ENCODE data around the gene GPM6B. TPM values are rescaled to one million over a fixed set of nuclear protein-coding genes. Genes with fewer than 3 reads are reported as not detected.

The GPM6B gene
- total and polyA plus RNA-seq, 3 experiments from 2014 or later: 0.30 TPM; not detected in 2

- Mint-ChIP-seq H3K36me3 (no peaks in the 10 kb centered on the region), H3K27me3 (peaks cover 15 to 21% of the 10 kb centered on the region in 2 donors), H3K9me3 (peaks cover 0 to 2% (median 0%) of the 10 kb centered on the region in 5 donors), H3K4me3 (no peak overlapping the region), H3K27ac (no peak overlapping the region), H3K4me1 (no peaks in the 10 kb centered on the region)
- CTCF ChIA-PET: no interaction called here
- Histone ChIP-seq H3K36me3 (ENCODE audit: insufficient read depth, low read length) (no peaks in the 10 kb centered on the region), H3K27me3 (ENCODE audit: insufficient read depth, low read length, poor library complexity, severe bottlenecking) (no peaks in the 10 kb centered on the region), H3K4me3 (ENCODE audit: low read length) (no peak overlapping the region), H3K4me1 (ENCODE audit: insufficient read depth, low read length) (no peaks in the 10 kb centered on the region), H3K9me3 (ENCODE audit: low read length) (no peaks in the 10 kb centered on the region), H3K27ac (ENCODE audit: low read depth, low read length) (no peak overlapping the region)
- no peak for DNase-seq
- POLR2A ChIA-PET: no interaction called here
These were observed 29.0 kb upstream of the GPM6B start for GRCh38 chrX:13845721-13846378.

DNA sequence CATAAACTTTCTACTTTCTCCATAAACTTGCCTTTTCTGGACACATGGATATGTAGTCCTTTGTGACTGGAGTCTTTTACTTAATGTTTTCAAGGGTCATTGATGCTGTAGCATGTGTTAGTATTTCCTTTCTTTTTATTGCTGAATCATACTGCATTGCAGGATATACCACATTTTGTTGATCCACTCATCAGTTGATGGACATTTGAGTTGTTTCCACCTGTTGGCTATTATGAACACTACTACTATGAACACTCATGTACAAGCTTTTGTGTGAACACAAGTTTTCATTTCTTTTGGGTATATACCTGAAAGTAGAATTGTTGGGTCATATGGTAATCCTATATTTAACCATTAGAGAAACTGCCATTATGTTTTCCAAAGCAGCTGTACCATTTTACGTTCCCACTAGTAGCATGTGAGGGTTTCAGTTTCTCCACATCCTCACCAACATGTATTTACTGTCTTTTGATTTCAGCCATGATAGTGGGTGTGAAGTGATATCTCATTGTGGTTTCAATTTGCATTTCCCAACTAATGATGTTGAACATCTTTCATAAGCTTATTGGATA is 26.3 kb upstream of the GPM6B start:
- Mint-ChIP-seq H3K27me3 (peaks cover 6 to 20% of the 10 kb centered on the region in 2 donors), H3K27ac (no peak overlapping the region), H3K4me1 (no peaks in the 10 kb centered on the region), H3K4me3 (no peak overlapping the region), H3K36me3 (peaks cover 0 to 2% (median 0%) of the 10 kb centered on the region in 3 donors), H3K9me3 (peaks cover 0 to 2% (median 0%) of the 10 kb centered on the region in 5 donors)
- DNase-seq: no peak
- ChIA-PET CTCF (no interaction called here), POLR2A (no interaction called here)
- H3K4me1 ChIP-seq (ENCODE audit: insufficient read depth, low read length): no peaks in the 10 kb centered on the region
- H3K27me3 ChIP-seq (ENCODE audit: insufficient read depth, low read length, poor library complexity, severe bottlenecking): no peaks in the 10 kb centered on the region
- no peaks in the 10 kb centered on the region for H3K36me3 ChIP-seq (ENCODE audit: insufficient read depth, low read length)
- no peaks in the 10 kb centered on the region for H3K9me3 ChIP-seq (ENCODE audit: low read length)
- no peak overlapping the region for H3K4me3 ChIP-seq (ENCODE audit: low read length)
- no peak overlapping the region for H3K27ac ChIP-seq (ENCODE audit: low read depth, low read length)

DNA sequence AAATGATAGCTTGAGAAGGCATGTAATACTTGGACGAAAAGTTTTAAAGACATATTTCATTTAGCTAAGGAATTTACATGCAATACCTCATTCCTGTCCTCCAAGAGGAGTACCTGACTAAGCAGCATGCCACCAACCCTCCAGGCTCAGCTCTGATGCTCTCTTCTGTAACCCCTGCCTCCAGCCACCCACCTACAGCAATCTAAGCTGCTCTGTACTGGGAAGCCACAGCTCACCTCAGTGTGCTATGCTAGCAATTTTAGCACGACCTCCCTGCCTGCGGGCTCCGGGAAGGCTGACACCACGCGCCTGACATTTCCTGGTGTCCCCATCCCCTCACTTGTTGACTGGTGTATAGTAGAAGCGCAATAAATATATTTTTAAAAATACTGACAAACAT is 23.2 kb upstream of the GPM6B start:
- Histone ChIP-seq H3K27ac (ENCODE audit: low read depth, low read length) (no peak overlapping the region), H3K4me3 (ENCODE audit: low read length) (no peak overlapping the region), H3K4me1 (ENCODE audit: insufficient read depth, low read length) (no peaks in the 10 kb centered on the region), H3K36me3 (ENCODE audit: insufficient read depth, low read length) (no peaks in the 10 kb centered on the region), H3K9me3 (ENCODE audit: low read length) (no peaks in the 10 kb centered on the region), H3K27me3 (ENCODE audit: insufficient read depth, low read length, poor library complexity, severe bottlenecking) (no peaks in the 10 kb centered on the region)
- ChIA-PET POLR2A (no interaction called here), CTCF (no interaction called here)
- peaks cover 0 to 2% (median 0%) of the 10 kb centered on the region in 5 donors for H3K9me3 Mint-ChIP-seq
- no peak for DNase-seq
- no peak overlapping the region for H3K27ac Mint-ChIP-seq
- H3K4me1 Mint-ChIP-seq: no peaks in the 10 kb centered on the region
- H3K36me3 Mint-ChIP-seq: peaks cover 0 to 2% (median 0%) of the 10 kb centered on the region in 3 donors
- no peak overlapping the region for H3K4me3 Mint-ChIP-seq
- H3K27me3 Mint-ChIP-seq: peaks cover 0 to 19% of the 10 kb centered on the region in 2 donors

DNA sequence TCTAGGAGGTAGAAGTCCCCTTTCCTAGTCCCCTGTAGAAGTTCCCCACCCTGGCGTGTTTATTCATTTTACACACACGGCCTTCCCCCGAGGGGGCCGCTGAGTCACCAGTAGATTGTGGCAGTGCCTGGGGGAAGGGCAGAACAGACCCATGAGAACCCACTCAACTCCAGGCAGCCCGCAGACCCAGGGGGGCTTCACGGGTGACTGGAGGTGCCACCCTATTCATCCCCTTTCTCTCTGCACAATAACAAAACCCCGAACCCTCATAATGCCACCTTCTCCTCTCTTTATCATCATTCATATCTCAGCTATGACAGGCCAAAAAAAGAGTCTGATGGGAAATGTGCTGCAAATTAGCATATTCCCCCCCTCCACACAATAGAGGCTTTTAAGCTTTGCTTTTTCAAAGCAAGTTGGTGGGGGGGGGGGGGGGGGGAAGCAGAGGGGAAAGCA is 20.4 kb upstream of the GPM6B start:
- no peaks in the 10 kb centered on the region for H3K4me1 ChIP-seq (ENCODE audit: insufficient read depth, low read length)
- H3K9me3 ChIP-seq (ENCODE audit: low read length): no peaks in the 10 kb centered on the region
- H3K27ac ChIP-seq (ENCODE audit: low read depth, low read length): no peak overlapping the region
- H3K36me3 Mint-ChIP-seq: peaks cover 0 to 2% (median 0%) of the 10 kb centered on the region in 3 donors
- ChIA-PET POLR2A (no interaction called here), CTCF (no interaction called here)
- H3K27ac Mint-ChIP-seq: no peak overlapping the region
- no peak overlapping the region for H3K4me3 ChIP-seq (ENCODE audit: low read length)
- peaks cover 0 to 19% of the 10 kb centered on the region in 2 donors for H3K27me3 Mint-ChIP-seq
- H3K9me3 Mint-ChIP-seq: peaks cover 0 to 2% (median 0%) of the 10 kb centered on the region in 5 donors
- no peaks in the 10 kb centered on the region for H3K4me1 Mint-ChIP-seq
- no peak for DNase-seq
- no peaks in the 10 kb centered on the region for H3K36me3 ChIP-seq (ENCODE audit: insufficient read depth, low read length)
- H3K4me3 Mint-ChIP-seq: no peak overlapping the region
- H3K27me3 ChIP-seq (ENCODE audit: insufficient read depth, low read length, poor library complexity, severe bottlenecking): no peaks in the 10 kb centered on the region

DNA sequence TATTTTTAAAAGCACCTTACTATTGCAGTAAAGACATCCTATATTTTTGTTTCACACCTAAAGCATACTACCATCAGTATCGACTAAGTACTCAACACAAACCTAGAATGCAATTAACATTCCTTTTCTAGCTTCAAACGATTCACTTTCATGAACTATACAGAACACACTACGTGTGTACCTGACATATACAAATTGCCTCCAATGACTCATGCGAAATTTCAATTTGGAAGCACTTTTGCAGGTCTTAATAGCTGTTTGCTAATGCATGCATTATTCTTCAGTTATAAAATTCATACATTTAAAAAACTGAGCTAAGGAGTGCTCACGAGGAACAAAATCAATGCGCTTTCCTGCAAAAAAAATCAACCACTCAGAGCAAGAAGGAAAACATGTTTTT is 19.7 kb upstream of the GPM6B start:
- ChIA-PET CTCF (no interaction called here), POLR2A (no interaction called here)
- Histone ChIP-seq H3K36me3 (ENCODE audit: insufficient read depth, low read length) (no peaks in the 10 kb centered on the region), H3K27ac (ENCODE audit: low read depth, low read length) (no peak overlapping the region), H3K4me3 (ENCODE audit: low read length) (no peak overlapping the region), H3K4me1 (ENCODE audit: insufficient read depth, low read length) (no peaks in the 10 kb centered on the region), H3K27me3 (ENCODE audit: insufficient read depth, low read length, poor library complexity, severe bottlenecking) (no peaks in the 10 kb centered on the region), H3K9me3 (ENCODE audit: low read length) (no peaks in the 10 kb centered on the region)
- no peak overlapping the region for H3K27ac Mint-ChIP-seq
- H3K4me3 Mint-ChIP-seq: no peak overlapping the region
- H3K27me3 Mint-ChIP-seq: peaks cover 0 to 19% of the 10 kb centered on the region in 2 donors
- no peaks in the 10 kb centered on the region for H3K4me1 Mint-ChIP-seq
- no peak for DNase-seq
- peaks cover 0 to 2% (median 0%) of the 10 kb centered on the region in 5 donors for H3K9me3 Mint-ChIP-seq
- H3K36me3 Mint-ChIP-seq: peaks cover 0 to 2% (median 0%) of the 10 kb centered on the region in 3 donors

GRCh38 chrX:13835825-13836224 is 18.9 kb upstream of the GPM6B start:
- DNase-seq: no peak
- no peak overlapping the region for H3K27ac ChIP-seq (ENCODE audit: low read depth, low read length)
- ChIA-PET CTCF (no interaction called here), POLR2A (no interaction called here)
- Mint-ChIP-seq H3K27me3 (peaks cover 0 to 19% of the 10 kb centered on the region in 2 donors), H3K4me3 (no peak overlapping the region), H3K36me3 (peaks cover 0 to 2% (median 0%) of the 10 kb centered on the region in 3 donors), H3K27ac (no peak overlapping the region), H3K4me1 (no peaks in the 10 kb centered on the region), H3K9me3 (no peaks in the 10 kb centered on the region)
- H3K9me3 ChIP-seq (ENCODE audit: low read length): no peaks in the 10 kb centered on the region
- no peaks in the 10 kb centered on the region for H3K36me3 ChIP-seq (ENCODE audit: insufficient read depth, low read length)
- H3K4me3 ChIP-seq (ENCODE audit: low read length): no peak overlapping the region
- H3K4me1 ChIP-seq (ENCODE audit: insufficient read depth, low read length): no peaks in the 10 kb centered on the region
- H3K27me3 ChIP-seq (ENCODE audit: insufficient read depth, low read length, poor library complexity, severe bottlenecking): no peaks in the 10 kb centered on the region

GRCh38 chrX:13834355-13834754 is 17.5 kb upstream of the GPM6B start:
- no peak overlapping the region for H3K4me3 Mint-ChIP-seq
- H3K36me3 Mint-ChIP-seq: peaks cover 0 to 2% (median 0%) of the 10 kb centered on the region in 3 donors
- Histone ChIP-seq H3K4me3 (ENCODE audit: low read length) (no peak overlapping the region), H3K9me3 (ENCODE audit: low read length) (no peaks in the 10 kb centered on the region), H3K36me3 (ENCODE audit: insufficient read depth, low read length) (no peaks in the 10 kb centered on the region), H3K27ac (ENCODE audit: low read depth, low read length) (no peak overlapping the region), H3K4me1 (ENCODE audit: insufficient read depth, low read length) (no peaks in the 10 kb centered on the region), H3K27me3 (ENCODE audit: insufficient read depth, low read length, poor library complexity, severe bottlenecking) (no peaks in the 10 kb centered on the region)
- DNase-seq: no peak
- no peaks in the 10 kb centered on the region for H3K9me3 Mint-ChIP-seq
- H3K4me1 Mint-ChIP-seq: no peaks in the 10 kb centered on the region
- CTCF ChIA-PET: no interaction called here
- peaks cover 0 to 15% of the 10 kb centered on the region in 2 donors for H3K27me3 Mint-ChIP-seq
- POLR2A ChIA-PET: no interaction called here
- H3K27ac Mint-ChIP-seq: no peak overlapping the region

GRCh38 chrX:13829983-13830382 is 13.1 kb upstream of the GPM6B start:
- peaks cover 3 to 13% of the 10 kb centered on the region in 2 donors for H3K27me3 Mint-ChIP-seq

More at GRCh38 chrX:13829983-13830382, 13.1 kb upstream of the GPM6B start:
- Histone ChIP-seq H3K9me3 (ENCODE audit: low read length) (no peaks in the 10 kb centered on the region), H3K27me3 (ENCODE audit: insufficient read depth, low read length, poor library complexity, severe bottlenecking) (no peaks in the 10 kb centered on the region), H3K36me3 (ENCODE audit: insufficient read depth, low read length) (no peaks in the 10 kb centered on the region), H3K27ac (ENCODE audit: low read depth, low read length) (no peak overlapping the region), H3K4me3 (ENCODE audit: low read length) (no peak overlapping the region), H3K4me1 (ENCODE audit: insufficient read depth, low read length) (no peaks in the 10 kb centered on the region)
- Mint-ChIP-seq H3K36me3 (peaks cover 0 to 3% (median 0%) of the 10 kb centered on the region in 3 donors), H3K4me3 (no peak overlapping the region), H3K9me3 (no peaks in the 10 kb centered on the region), H3K27ac (no peak overlapping the region), H3K4me1 (no peaks in the 10 kb centered on the region)
- CTCF ChIA-PET: no interaction called here
- POLR2A ChIA-PET: no interaction called here
- DNase-seq: no peak

All from CD8-positive, alpha-beta memory T cell (primary cell).